Left renal pelvis (tissue), 4 donors: ENCODE data around the gene BPIFB6. TPM values are rescaled to one million over a fixed set of nuclear protein-coding genes. Genes with fewer than 3 reads are reported as not detected.

Source experiments
- DNase-seq, 4 donors: peaks; one replicate each; pipeline ENCODE4 v3.0.0-alpha.2; 2013; ENCODE audit warnings: low read depth in 4 of 4, low spot score in 3 of 4
- polyA plus RNA-seq, 4 donors: library from polyadenylated mRNA; unstranded; fragments of 120-200 nt; gene quantifications; one replicate each; pipeline ENCODE4 v1.2.1, GENCODE V29; 2013; ENCODE audit not compliant: insufficient read length in 4 of 4

Gene BPIFB6
- polyA plus RNA-seq, result not detected

- no peak for DNase-seq
Observed at GRCh38 chr20:33031531-33031930, at the start of gene BPIFB6. Gene BPIFB6 (plus strand): TSS chr20:33031648. CDS start chr20:33031648, 0 bp downstream.

- DNase-seq, result peak in 2 of 4 donors; percentile 14 to 17
Observed at GRCh38 chr20:32982617-32983458, 48.6 kb upstream of the BPIFB6 start.

GRCh38 chr20:32983459-32984112 lies 47.9 kb upstream of the BPIFB6 start:
- no peak for DNase-seq

- no peak for DNase-seq
Observed at GRCh38 chr20:32984196-32984595, 47.3 kb upstream of the BPIFB6 start.

- DNase-seq, result no peak
Observed at GRCh38 chr20:32984631-32985354, 46.7 kb upstream of the BPIFB6 start.

GRCh38 chr20:32985596-32985995 lies 45.9 kb upstream of the BPIFB6 start:
- DNase-seq, result no peak

- DNase-seq, result no peak
Observed at GRCh38 chr20:32986331-32986966, 45.0 kb upstream of the BPIFB6 start.

- DNase-seq, result no peak
Observed at GRCh38 chr20:32987044-32987825, 44.2 kb upstream of the BPIFB6 start.

- no peak for DNase-seq
Observed at GRCh38 chr20:32988008-32988407, 43.4 kb upstream of the BPIFB6 start.

- no peak for DNase-seq
Observed at GRCh38 chr20:32989507-32990283, 41.8 kb upstream of the BPIFB6 start.

GRCh38 chr20:32990426-32990825 lies 41.0 kb upstream of the BPIFB6 start:
- DNase-seq, result no peak

GRCh38 chr20:32991383-32991782 lies 40.1 kb upstream of the BPIFB6 start:
- DNase-seq, result no peak

- DNase-seq, result no peak
Observed at GRCh38 chr20:32991792-32992641, 39.4 kb upstream of the BPIFB6 start.

GRCh38 chr20:32993496-32994050 lies 37.9 kb upstream of the BPIFB6 start:
- no peak for DNase-seq

GRCh38 chr20:32995802-32996201 lies 35.6 kb upstream of the BPIFB6 start:
- DNase-seq, result no peak

- DNase-seq, result no peak
Observed at GRCh38 chr20:32997431-32997830, 34.0 kb upstream of the BPIFB6 start.

- DNase-seq, result no peak
Observed at GRCh38 chr20:32999603-33000250, 31.7 kb upstream of the BPIFB6 start.
